NT2/D1 (cell line): ENCODE measurements around the gene PTPRJ.

Experiments used
- SUZ12 ChIP-seq: IDR thresholded peaks from 2 replicates; pipeline ENCODE4 v1.6.1; 2011; ENCODE audit not compliant: insufficient read length, insufficient read depth; ENCODE audit errors: extremely low read depth
- YY1 ChIP-seq: IDR thresholded peaks from 2 replicates; pipeline ENCODE4 v1.6.1; 2011; ENCODE audit not compliant: insufficient read length, insufficient read depth

DNA sequence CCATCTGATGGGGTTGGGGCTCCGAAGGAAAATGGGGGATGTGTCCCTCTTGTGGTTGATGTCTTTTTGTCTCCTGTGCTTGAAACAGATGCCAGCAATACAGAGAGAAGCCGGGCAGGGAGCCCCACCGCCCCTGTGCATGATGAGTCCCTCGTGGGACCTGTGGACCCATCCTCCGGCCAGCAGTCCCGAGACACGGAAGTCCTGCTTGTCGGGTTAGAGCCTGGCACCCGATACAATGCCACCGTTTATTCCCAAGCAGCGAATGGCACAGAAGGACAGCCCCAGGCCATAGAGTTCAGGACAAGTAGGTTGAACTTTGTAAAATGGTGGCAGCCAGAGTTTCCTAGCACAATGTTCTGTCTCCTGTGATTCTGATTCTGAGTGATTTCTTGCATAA is 144.5 kb downstream of the PTPRJ start:
- no peak for TF ChIP-seq SUZ12
- TF ChIP-seq YY1, result no peak
